ENCODE measurements around the gene PPP2R2B. TPM values are rescaled to one million over a fixed set of nuclear protein-coding genes. Genes with fewer than 3 reads are reported as not detected.

Gene PPP2R2B
- total RNA-seq, 4 donors from 2014 or later, result 0.53 to 2.0 (median 1.1) TPM

- WGBS, 2 donors, result 37 to 39% methylated on average over 2 of the region's 2 CpGs
- no peaks in the 10 kb centered on the region for H3K27me3 ChIP-seq
- no peak overlapping the region for H3K27ac ChIP-seq
- no peaks in the 10 kb centered on the region for H3K36me3 ChIP-seq
- DNase-seq, result no peak
- no peaks in the 10 kb centered on the region for H3K4me1 ChIP-seq
- H3K9me3 ChIP-seq, result no peaks in the 10 kb centered on the region
- intact Hi-C loops (cut with DNase I), result no loop called here
- H3K4me3 ChIP-seq, result no peak overlapping the region
- no peak for TF ChIP-seq POLR2A (IDR thresholded peaks at IDR 0.05)
- TF ChIP-seq CTCF (IDR thresholded peaks at IDR 0.05), result no peak
Observed at GRCh38 chr5:146643776-146644175, 234.8 kb downstream of the PPP2R2B start.

DNA sequence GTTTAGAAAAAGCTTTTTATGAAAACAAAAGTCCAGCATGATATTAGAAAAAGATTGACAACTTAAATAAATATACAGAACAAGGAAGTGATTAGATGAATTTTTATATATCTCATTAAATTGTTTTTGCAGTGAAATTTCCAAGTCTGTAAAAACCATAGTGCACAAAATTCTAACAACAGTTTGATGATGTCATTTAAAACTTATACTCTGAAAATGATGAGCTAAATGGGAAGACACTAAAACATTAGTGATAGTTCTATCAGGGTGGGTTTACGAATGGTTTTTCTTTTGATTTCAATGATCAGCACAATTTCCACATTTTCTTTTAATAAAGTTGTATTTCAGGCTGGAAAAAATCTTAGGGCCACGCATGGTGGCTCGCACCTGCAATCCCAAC, 236.1 kb downstream of the PPP2R2B start:
- H3K36me3 ChIP-seq, result no peaks in the 10 kb centered on the region
- TF ChIP-seq CTCF (IDR thresholded peaks at IDR 0.05) (no peak), POLR2A (IDR thresholded peaks at IDR 0.05) (no peak)
- no peaks in the 10 kb centered on the region for H3K4me1 ChIP-seq
- H3K9me3 ChIP-seq, result no peaks in the 10 kb centered on the region
- intact Hi-C loops (cut with DNase I), result no loop called here
- H3K4me3 ChIP-seq, result no peak overlapping the region
- 88 to 96% methylated on average over 3 of the region's 3 CpGs for WGBS, 2 donors
- no peak overlapping the region for H3K27ac ChIP-seq
- no peaks in the 10 kb centered on the region for H3K27me3 ChIP-seq
- no peak for DNase-seq

GRCh38 chr5:146641941-146642340, 236.6 kb downstream of the PPP2R2B start:
- no peak for DNase-seq
- H3K27ac ChIP-seq, result no peak overlapping the region
- H3K36me3 ChIP-seq, result no peaks in the 10 kb centered on the region
- no peaks in the 10 kb centered on the region for H3K4me1 ChIP-seq
- intact Hi-C loops (cut with DNase I), result no loop called here
- H3K27me3 ChIP-seq, result no peaks in the 10 kb centered on the region
- 82 to 87% methylated on average over 3 of the region's 3 CpGs for WGBS, 2 donors
- no peak for TF ChIP-seq POLR2A (IDR thresholded peaks at IDR 0.05)
- no peak for TF ChIP-seq CTCF (IDR thresholded peaks at IDR 0.05)
- H3K4me3 ChIP-seq, result no peak overlapping the region
- no peaks in the 10 kb centered on the region for H3K9me3 ChIP-seq

DNA sequence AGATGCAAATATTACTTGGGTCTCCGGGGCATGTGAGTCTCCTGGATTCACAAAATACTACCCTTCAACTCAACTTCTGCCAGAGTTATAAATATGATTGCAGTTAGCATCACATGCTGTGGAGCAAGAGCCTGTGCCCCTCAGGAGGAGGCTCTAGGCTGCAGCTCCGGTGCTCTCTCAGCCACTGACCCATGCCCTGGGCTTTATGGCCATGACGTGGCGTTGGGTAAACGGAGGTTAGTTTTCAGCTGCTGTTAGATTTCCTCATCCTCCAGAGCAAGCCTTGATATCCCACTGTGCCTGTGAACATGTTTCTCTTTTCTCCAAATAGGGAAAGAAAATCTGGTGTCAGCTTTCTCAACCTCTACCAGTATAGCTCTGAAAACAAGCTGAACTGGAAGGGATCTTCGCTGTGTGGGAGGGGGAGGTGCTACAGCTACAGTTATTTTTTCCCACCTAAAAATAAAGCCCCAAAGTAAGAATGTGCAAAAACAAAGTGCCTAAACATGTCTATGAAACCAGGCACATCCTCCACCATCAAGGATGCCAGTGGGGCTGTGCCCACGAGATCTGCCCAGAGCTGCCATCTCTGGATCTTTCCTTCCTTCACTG, 238.2 kb downstream of the PPP2R2B start:
- intact Hi-C loops (cut with DNase I), result no loop called here
- no peak overlapping the region for H3K4me3 ChIP-seq
- no peaks in the 10 kb centered on the region for H3K27me3 ChIP-seq
- 72 to 81% methylated on average over 6 to 7 of the region's 7 CpGs for WGBS, 2 donors
- H3K36me3 ChIP-seq, result no peaks in the 10 kb centered on the region
- no peaks in the 10 kb centered on the region for H3K9me3 ChIP-seq
- H3K4me1 ChIP-seq, result no peaks in the 10 kb centered on the region
- TF ChIP-seq POLR2A (IDR thresholded peaks at IDR 0.05) (no peak), CTCF (IDR thresholded peaks at IDR 0.05) (no peak)
- no peak overlapping the region for H3K27ac ChIP-seq
- no peak for DNase-seq

DNA sequence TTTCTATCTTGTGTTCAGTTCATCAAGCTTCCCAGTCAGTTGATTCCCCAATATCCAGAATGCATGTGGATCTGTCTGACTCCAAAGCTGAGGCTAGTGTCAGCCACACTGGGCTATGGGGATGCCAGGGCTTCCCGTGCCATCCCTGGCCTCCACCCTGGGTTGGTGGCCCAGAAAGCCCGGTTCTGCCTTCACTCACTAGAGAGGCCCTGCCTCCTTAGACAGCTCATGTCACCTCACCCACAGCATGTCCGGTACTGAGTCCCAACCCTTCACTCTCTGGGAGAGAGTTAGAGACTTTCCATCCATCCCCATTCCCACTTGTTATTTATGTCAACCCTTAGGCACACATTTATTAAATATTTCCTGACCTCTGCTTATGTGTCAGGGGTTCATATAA, 243.1 kb downstream of the PPP2R2B start:
- H3K36me3 ChIP-seq, result no peaks in the 10 kb centered on the region
- DNase-seq, result no peak
- H3K27ac ChIP-seq, result no peak overlapping the region
- intact Hi-C loops (cut with DNase I), result no loop called here
- TF ChIP-seq CTCF (IDR thresholded peaks at IDR 0.05), result no peak
- no peak for TF ChIP-seq POLR2A (IDR thresholded peaks at IDR 0.05)
- H3K9me3 ChIP-seq, result no peaks in the 10 kb centered on the region
- H3K4me1 ChIP-seq, result no peaks in the 10 kb centered on the region
- no peak overlapping the region for H3K4me3 ChIP-seq
- H3K27me3 ChIP-seq, result no peaks in the 10 kb centered on the region
- 63 to 100% methylated on average over 3 of the region's 3 CpGs for WGBS, 2 donors

Measured in esophagus squamous epithelium (tissue), 5 donors.